Forelimb muscle (tissue), 1 donor: ENCODE data around the gene GPR141. TPM values are rescaled to one million over a fixed set of nuclear protein-coding genes. Genes with fewer than 3 reads are reported as not detected.

Experiments used
- DNase-seq: peaks from one replicate; pipeline ENCODE4 v3.0.0-alpha.2; 2013; ENCODE audit warnings: low read depth
- polyA plus RNA-seq: library from polyadenylated mRNA; unstranded; fragments of 120-200 nt; gene quantifications from one replicate; pipeline ENCODE4 v1.2.1, GENCODE V29; 2013; ENCODE audit not compliant: insufficient read length

GPR141 gene
- polyA plus RNA-seq, 1 donor, result 0.40 TPM

DNA sequence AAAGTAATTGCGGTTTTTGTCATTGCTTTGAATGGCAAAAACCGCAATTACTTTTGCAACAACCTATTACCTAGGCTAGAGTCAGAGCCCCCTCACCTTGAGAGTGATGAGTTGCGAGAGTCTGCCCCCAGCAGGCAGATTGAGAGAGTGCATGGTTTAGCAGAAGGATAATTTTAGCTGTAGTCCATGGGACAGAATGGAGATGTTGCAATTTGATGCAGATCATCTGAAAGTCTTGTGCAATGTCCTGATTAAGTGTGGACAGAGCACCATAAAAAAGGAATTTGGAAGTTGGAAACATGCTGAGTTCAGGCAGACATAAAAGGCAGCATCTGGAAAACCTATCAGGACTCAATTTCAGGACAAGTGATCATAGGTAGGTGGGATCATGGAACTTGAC lies 48.7 kb downstream of the GPR141 start:
- DNase-seq, result peak; percentile 16

DNA sequence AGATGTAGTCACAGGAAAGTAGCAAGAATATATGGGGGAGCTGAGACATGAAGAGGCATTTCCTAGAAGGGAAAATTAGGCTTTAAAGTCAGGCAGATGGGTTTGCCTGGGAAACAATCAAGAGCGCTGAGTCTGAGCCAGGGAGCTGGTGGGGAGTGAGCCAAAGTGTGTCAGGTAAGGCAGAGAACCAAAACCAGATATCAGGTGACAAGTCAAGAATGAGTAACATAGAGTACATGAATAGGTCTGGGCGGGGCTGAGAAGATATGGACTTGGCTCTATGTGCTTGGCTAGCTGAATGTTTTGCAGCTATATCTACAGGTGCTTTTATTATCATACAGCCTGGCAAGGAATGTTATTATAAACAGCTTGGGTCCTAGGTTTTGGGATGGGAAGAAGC lies 49.3 kb downstream of the GPR141 start:
- no peak for DNase-seq

- DNase-seq, result no peak
Measured at GRCh38 chr7:37735196-37735595, 51.6 kb downstream of the GPR141 start.

- DNase-seq, result no peak
Measured at GRCh38 chr7:37738321-37738720, 54.8 kb downstream of the GPR141 start.

DNA sequence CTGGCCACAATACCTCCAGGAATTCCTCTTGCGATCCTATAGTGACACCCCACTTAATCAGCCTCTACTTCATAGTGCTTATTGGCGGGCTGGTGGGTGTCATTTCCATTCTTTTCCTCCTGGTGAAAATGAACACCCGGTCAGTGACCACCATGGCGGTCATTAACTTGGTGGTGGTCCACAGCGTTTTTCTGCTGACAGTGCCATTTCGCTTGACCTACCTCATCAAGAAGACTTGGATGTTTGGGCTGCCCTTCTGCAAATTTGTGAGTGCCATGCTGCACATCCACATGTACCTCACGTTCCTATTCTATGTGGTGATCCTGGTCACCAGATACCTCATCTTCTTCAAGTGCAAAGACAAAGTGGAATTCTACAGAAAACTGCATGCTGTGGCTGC lies 56.8 kb downstream of the GPR141 start:
- no peak for DNase-seq

DNA sequence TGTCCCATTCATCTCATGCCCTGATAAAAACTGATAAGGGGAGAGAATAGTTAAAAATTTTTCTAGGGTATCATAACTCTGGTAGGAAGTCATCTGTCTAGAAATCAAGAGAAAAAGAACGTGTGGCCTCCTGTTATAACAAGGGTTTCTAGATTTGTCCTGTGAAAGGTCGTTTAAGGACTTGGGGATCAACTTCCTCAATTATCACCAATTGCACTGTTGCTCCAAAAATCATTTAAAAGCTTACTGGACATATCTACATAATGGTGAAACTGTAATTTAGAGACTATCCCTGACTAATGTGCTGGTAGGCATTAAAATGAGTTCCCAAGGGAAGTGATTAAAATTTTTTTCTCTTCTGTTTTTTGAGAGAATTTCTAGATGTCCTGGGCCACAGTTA lies 58.2 kb downstream of the GPR141 start:
- DNase-seq, result no peak

- no peak for DNase-seq
Measured at GRCh38 chr7:37751096-37751495, 67.5 kb downstream of the GPR141 start.

DNA sequence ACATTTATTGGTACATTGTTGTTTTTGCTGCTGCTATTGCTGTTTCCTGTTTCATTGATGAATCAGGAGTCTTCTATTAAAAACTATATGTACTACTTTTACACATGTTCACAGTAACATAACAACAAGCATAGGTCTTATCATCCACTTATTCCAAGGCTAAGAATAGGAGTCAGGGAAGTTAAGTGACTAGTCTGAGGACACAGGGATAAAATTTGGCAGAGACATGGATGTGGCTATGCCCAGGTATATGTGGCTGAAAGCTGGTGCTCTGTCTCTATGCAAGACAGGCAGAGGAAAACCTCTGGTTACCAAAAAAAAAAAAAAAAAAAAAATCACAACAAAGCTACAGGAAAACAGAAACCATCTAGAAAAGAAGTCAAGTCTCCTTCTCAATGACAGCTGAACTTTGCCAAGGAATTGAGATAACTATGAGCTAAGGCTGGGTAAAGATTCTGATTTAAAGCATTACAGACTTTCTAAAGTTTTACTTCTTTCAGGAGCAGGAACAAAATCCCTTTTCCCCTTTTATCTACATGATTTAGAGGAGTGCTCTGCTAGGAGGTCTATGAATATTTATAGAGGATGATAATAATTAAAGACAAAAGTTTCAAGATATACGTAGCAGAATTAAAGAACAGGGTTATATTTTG lies 70.0 kb downstream of the GPR141 start:
- DNase-seq, result no peak

DNA sequence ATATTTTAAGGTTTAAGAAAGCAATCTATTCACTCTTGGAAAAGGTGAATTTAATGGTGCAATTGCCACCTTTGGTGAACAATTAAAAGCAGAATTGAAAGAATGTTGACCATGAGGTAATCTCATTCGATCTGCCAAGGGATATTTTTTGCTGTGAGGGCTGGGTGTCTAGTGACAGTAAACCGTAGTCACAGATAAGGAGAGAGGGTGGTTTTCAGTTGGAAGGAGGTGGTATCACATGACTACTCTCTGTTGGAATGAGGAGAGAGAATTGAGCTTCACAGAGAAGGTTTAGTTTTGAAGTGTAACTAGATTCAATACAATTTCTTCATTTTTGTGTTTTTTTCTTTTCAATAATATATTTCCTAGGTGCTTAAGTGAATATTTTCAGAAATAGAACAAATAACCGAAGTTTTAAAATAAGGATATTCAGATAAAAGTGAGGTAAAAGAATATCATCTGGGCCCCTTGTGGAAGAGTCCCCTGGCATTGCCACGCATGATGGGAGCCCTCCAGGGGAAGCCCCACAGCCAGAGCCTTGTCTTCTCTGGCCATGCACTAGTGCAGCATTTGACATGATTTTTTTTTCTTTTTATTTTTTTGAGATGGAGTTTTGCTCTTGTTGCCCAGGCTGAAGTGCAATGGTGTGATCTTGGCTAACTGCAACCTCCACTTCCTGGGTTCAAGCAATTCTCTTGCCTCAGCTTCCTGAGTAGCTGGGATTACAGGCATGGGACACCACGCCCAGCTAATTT lies 73.4 kb downstream of the GPR141 start:
- no peak for DNase-seq

DNA sequence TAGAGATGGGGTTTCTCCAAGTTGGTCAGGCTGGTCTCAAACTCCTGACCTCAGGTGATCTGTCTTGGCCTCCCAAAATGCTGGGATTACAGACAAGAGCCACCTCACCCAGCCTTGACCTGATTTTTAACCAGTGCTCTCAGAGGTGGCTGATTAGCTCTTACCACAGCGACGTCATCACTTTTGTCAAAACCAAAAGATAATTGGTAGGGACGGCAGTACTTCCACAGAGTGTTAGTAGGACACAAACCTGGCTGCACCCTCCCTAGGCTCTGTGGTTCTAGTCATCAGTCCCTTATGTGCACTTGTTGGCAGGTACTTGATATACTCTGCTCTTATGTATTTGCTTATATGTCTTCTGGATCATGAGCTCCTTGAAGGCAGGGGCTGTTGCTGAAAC lies 74.0 kb downstream of the GPR141 start:
- DNase-seq, result no peak

DNA sequence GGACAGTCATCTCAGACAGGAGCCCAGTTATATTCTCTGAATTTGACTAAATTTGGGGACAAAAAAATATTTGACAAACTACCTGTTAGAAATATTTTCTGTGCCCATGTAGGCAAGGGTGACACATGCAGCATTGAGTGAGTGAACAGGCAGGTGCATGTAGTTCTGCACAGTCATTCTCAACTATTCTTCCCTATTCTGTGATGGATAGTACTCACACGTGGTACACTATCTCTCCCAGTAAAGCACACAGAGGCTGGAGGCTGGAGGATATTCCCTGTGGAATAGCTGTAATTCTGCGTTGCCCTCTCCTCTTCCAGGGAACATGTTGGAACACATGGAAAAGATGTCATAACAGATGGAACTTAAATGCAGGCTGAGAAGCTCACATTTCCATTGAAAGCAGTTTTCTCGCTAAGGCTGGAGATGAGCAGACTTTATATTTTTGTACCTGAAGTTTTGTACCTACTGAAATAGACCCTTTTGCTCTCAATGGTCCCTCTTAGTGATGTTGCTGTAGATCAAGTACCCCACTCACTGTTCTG lies 75.0 kb downstream of the GPR141 start:
- DNase-seq, result no peak

GRCh38 chr7:37759526-37759925 lies 76.0 kb downstream of the GPR141 start:
- no peak for DNase-seq

DNA sequence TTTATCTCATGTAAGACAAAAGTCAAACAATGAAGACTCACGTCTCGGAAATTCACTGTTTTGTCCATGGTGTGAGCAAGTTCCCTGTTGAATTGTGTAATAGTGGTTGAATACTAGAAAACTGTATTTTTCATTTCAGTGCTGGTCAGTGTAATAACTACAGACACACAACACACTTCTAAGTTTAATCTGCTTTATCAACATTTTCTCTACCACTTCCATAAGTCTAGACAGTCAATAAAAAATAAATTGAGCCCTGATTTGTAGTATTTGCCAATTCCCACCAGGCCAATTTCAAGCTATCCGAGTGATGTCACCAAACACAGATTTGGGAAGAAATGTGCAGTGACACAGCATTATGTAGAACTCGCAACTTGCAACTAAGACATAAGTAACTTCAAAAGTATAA lies 81.9 kb downstream of the GPR141 start:
- DNase-seq, result no peak

DNA sequence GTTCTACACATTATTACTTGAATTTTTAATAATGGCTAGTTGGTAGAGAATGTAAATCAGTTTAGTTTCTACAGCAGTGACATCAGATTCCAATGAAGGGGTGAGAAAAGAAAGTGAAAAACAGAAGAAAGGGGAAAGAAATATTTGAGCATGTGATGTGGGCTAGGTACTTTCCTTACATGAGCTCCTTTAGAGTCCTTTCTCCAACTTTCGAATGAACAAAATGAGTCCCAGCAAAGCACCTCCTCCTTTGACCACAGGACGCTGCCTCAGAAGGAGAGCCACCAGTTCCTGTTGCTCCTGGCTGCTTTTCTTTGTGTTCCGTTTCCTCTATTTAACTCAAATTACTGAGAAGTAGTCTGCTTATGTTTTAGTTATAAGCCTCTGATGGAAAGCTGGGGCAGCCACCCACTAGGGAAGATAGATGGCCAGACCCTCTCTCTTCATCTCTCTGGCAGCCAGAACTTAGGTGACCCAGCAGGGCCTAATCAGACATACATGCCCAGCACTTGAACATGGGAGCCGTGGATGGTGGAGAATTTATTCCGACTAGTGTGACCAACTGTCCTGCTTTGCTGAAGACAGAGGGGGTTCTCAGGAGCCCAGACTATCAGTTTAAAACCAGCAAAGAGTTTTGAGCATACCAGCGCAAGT lies 82.4 kb downstream of the GPR141 start:
- DNase-seq, result no peak

GRCh38 chr7:37768611-37769010 lies 85.0 kb downstream of the GPR141 start:
- DNase-seq, result no peak

GRCh38 chr7:37769291-37769690 lies 85.7 kb downstream of the GPR141 start:
- no peak for DNase-seq

DNA sequence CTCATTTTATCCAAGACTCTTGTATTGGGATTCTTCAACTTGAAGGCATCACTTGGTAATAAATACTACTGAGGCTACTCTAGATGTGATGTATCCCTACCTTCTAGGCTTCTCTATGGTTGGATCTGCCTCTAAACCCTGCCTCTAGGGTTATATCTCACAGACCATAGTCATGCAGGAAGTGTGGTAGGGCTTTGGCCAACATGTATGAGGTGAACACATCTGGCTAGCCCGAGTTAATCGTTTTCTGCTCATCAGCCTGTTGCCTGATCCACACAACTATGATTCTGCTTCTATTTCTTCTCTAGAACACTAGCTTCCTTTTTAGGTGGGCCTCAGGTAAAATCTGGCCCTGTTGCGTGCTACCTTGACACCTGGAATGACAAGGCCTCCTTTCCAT lies 86.2 kb downstream of the GPR141 start:
- DNase-seq, result no peak

- no peak for DNase-seq
Measured at GRCh38 chr7:37770838-37771237, 87.3 kb downstream of the GPR141 start.

DNA sequence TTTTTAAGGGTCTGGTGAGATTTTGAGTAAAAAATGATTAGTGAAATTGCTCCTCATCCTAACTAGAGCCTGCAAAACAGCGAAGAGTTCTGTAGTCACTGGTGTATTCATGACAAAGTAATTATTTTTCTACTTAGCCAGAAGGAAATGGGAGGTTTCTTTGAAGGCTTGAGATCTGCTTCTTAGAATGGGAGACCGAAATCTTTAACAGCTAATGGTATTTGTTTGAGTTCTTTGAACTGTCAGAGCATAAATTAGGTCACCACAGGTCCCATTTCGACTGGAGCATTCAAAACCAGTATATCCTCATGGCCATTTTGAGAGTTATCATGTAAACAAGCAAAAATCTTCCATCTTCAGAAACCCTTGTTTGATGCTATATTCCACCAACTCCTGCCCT lies 87.8 kb downstream of the GPR141 start:
- DNase-seq, result no peak

- DNase-seq, result no peak
Measured at GRCh38 chr7:37771801-37772200, 88.2 kb downstream of the GPR141 start.

DNA sequence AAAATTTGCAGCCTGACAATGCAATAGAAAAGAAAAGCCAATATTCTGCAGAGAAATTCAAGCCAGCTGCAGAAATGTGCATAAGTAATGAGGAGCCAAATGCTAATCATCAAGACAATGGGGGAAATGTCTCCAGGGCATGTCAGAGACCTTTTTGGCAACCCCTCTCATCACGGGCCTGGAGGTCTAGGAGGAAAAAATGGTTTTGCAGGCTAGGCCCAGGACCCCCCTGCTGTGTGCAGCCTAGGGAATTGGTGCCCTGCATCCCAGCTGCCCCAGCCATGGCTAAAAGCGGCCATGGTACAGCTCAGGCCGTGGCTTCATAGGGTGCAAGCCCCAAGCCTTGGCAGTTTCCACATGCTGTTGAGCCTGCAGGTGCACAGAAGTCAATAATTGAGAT lies 92.4 kb downstream of the GPR141 start:
- no peak for DNase-seq

DNA sequence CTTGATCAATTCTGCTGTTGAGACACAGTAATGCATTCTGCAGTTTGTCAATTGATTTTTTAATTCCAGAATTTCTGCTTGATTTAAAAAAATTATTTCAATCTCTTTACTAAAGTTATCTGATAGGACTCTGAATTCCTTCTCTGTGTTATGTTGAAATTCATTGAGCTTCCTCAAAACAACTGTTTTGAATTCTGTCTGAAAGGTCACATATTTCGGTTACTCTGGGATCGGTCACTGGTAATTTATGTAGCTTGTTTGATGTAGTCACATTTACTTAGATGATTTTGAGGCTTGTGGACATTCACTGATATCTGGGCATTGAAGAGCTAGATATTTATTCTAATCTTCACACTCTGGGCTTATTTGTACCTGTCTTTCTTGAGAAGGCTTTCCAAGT lies 97.6 kb downstream of the GPR141 start:
- DNase-seq, result no peak

GRCh38 chr7:37782166-37782565 lies 98.6 kb downstream of the GPR141 start:
- DNase-seq, result no peak
